HG03521 (cell line): ENCODE data around the gene ACTL8.

Experiments
- ATAC-seq: cut with Tn5 transposase; IDR thresholded peaks from one replicate; pipeline ENCODE4 v1.9.1; 2021; ENCODE audit warnings: mild to moderate bottlenecking, moderate library complexity; ENCODE audit not compliant: unreplicated experiment

Gene ACTL8

GRCh38 chr1:17841944-17842343 lies 86.8 kb downstream of the ACTL8 start:
- no peak for ATAC-seq

- ATAC-seq = no peak
Observed at GRCh38 chr1:17842686-17843085, 87.6 kb downstream of the ACTL8 start.

- ATAC-seq = no peak
Observed at GRCh38 chr1:17844185-17844826, 89.2 kb downstream of the ACTL8 start.

- no peak for ATAC-seq
Observed at GRCh38 chr1:17845583-17845982, 90.5 kb downstream of the ACTL8 start.

GRCh38 chr1:17846341-17846740 lies 91.2 kb downstream of the ACTL8 start:
- no peak for ATAC-seq

- no peak for ATAC-seq
Observed at GRCh38 chr1:17847111-17847510, 92.0 kb downstream of the ACTL8 start.

GRCh38 chr1:17849216-17849615 lies 94.1 kb downstream of the ACTL8 start:
- ATAC-seq = no peak

- ATAC-seq = no peak
Observed at GRCh38 chr1:17851056-17851455, 95.9 kb downstream of the ACTL8 start.

GRCh38 chr1:17852383-17852782 lies 97.2 kb downstream of the ACTL8 start:
- ATAC-seq = no peak

GRCh38 chr1:17853241-17853935 lies 98.3 kb downstream of the ACTL8 start:
- ATAC-seq = no peak

GRCh38 chr1:17856496-17857108 lies 101.5 kb downstream of the ACTL8 start:
- no peak for ATAC-seq

- ATAC-seq = no peak
Observed at GRCh38 chr1:17857109-17857499, 102.0 kb downstream of the ACTL8 start.

- ATAC-seq = no peak
Observed at GRCh38 chr1:17857996-17858395, 102.9 kb downstream of the ACTL8 start.

- no peak for ATAC-seq
Observed at GRCh38 chr1:17860812-17861211, 105.7 kb downstream of the ACTL8 start.

GRCh38 chr1:17861685-17862084 lies 106.6 kb downstream of the ACTL8 start:
- ATAC-seq = no peak

- no peak for ATAC-seq
Observed at GRCh38 chr1:17862121-17862520, 107.0 kb downstream of the ACTL8 start.

- ATAC-seq = no peak
Observed at GRCh38 chr1:17865912-17866739, 111.0 kb downstream of the ACTL8 start.

GRCh38 chr1:17866740-17867029 lies 111.6 kb downstream of the ACTL8 start:
- ATAC-seq = no peak

- no peak for ATAC-seq
Observed at GRCh38 chr1:17867470-17867869, 112.3 kb downstream of the ACTL8 start.

GRCh38 chr1:17869815-17870214 lies 114.7 kb downstream of the ACTL8 start:
- ATAC-seq = no peak

- ATAC-seq = no peak
Observed at GRCh38 chr1:17870679-17871078, 115.5 kb downstream of the ACTL8 start.
